NCI-H526 (cell line): ENCODE data around the gene UPK1A.
"Not testable (repeated sequence)": the region's sequence is repeated elsewhere in the genome, so short reads cannot be mapped to it uniquely, and the experiment has no call there.

Experiments used
- DNase-seq, 2 experiments: peaks; one replicate each; lab custom pipeline; 2025; lab: John Stamatoyannopoulos, UW

The UPK1A gene

GRCh38 chr19:35717665-35718344, 51.5 kb downstream of the UPK1A start, which contains the start of gene KMT2B:
Gene KMT2B (plus strand): TSS chr19:35718003. CDS start chr19:35718019, 16 bp downstream.
- peak; percentile 94 to 100 for DNase-seq

GRCh38 chr19:35718345-35719041, 52.2 kb downstream of the UPK1A start:
- DNase-seq, result peak in 1 of 2 experiments; percentile 71

GRCh38 chr19:35719402-35720162, 53.3 kb downstream of the UPK1A start:
- no peak for DNase-seq

GRCh38 chr19:35720163-35720524, 53.8 kb downstream of the UPK1A start:
- no peak for DNase-seq

GRCh38 chr19:35720648-35721047, 54.3 kb downstream of the UPK1A start:
- DNase-seq, result no peak

GRCh38 chr19:35721374-35721773, 55.1 kb downstream of the UPK1A start:
- no peak for DNase-seq

- no peak for DNase-seq
These were observed 56.1 kb downstream of the UPK1A start for GRCh38 chr19:35722461-35722860.

- DNase-seq, result no peak
These were observed 56.6 kb downstream of the UPK1A start for GRCh38 chr19:35722897-35723296.

- DNase-seq, result no peak
These were observed 57.4 kb downstream of the UPK1A start for GRCh38 chr19:35723671-35724070.

- not testable (repeated sequence) for DNase-seq
These were observed 57.8 kb downstream of the UPK1A start for GRCh38 chr19:35724132-35724531.

- DNase-seq, result no peak
These were observed 58.2 kb downstream of the UPK1A start for GRCh38 chr19:35724560-35724959.

GRCh38 chr19:35725216-35725861, 59.0 kb downstream of the UPK1A start:
- DNase-seq, result no peak

GRCh38 chr19:35727053-35727955, 61.0 kb downstream of the UPK1A start:
- DNase-seq, result no peak
